Suppressor macrophage (primary cell): ENCODE data around the gene PTCD2.

Source experiments
- DNase-seq, 4 experiments: peaks; one replicate each; pipeline ENCODE4 v3.0.0-alpha.2; 2020 to 2022

The PTCD2 gene

DNA sequence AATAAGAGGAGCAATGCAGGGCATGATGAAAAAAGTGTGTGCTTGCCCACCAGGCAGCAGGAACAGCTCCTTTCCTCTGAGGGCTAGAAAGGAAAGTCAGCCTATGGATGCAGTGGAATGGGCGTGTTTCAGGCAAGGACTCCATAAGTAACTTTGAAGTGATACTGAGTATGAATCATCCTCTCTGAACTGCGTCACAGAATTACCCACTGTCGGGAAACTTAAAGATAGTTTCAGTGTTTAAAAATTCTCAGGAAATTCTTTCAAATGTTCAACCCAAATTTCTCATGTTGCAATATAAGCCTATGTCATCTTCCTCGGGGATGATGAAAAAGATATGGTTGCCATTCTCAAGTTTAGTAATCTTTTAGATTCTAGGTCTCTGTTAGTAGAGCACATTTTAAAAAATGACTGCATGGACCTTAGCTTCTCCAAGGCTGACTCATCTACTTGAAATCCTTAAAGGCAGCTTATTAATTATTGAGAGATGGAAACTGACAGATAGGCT lies 27.7 kb downstream of the PTCD2 start:
- DNase-seq, result peak in 3 of 4 experiments; percentile 18 to 52 (median 29)

GRCh38 chr5:72351376-72351775 lies 31.2 kb downstream of the PTCD2 start:
- peak in 1 of 4 experiments; percentile 14 for DNase-seq

DNA sequence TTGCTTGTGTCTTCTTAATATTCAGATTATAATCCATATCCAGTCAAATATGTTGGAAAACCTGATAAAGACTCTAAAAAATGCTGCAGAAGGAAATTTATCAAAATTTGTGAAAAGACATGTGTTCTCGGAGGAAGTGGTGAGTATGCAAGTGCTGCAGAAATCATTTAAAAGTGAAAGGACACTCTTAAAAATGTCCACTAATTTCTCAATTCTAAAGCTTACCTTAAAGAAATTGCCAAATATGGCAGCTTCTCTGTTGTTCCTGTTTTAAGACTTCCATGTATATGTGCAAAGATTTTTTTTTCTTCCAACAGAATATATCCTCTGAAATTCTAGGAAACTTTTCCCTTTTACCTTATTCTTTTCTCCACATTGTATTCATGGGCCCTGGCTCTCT lies 32.4 kb downstream of the PTCD2 start:
- peak in 2 of 4 experiments; percentile 35 to 40 for DNase-seq

GRCh38 chr5:72353046-72353445 lies 32.9 kb downstream of the PTCD2 start:
- DNase-seq, result no peak

DNA sequence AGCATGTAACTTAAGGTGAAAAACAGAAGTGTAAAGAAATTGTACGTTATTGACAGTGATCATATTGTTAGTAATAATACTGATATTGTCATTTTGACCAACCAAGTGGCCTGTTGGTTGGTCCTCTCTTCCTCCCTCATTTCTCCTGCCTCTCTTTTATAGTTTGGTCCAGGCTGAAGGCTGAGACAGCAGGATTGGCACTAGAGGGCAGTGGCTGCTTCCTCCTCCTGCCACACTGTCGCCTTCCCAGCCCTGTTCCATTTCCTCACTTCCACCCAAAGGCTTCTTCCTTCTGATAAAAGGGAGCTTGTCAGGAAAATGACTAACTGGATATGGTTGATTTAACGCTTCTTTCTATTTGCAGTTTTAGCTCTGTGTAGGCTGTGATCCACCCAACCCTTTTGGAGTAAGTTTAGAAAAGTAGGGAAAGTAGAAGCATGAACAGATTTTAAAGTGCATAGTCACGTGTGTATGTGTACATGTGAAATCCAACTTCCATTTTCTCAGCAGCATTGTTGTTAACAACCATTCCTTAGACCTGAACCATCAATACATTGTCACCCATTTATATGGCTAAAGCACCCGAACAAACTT lies 35.6 kb downstream of the PTCD2 start:
- DNase-seq, result peak; percentile 15 to 62 (median 51)

GRCh38 chr5:72356361-72356760 lies 36.2 kb downstream of the PTCD2 start:
- no peak for DNase-seq

DNA sequence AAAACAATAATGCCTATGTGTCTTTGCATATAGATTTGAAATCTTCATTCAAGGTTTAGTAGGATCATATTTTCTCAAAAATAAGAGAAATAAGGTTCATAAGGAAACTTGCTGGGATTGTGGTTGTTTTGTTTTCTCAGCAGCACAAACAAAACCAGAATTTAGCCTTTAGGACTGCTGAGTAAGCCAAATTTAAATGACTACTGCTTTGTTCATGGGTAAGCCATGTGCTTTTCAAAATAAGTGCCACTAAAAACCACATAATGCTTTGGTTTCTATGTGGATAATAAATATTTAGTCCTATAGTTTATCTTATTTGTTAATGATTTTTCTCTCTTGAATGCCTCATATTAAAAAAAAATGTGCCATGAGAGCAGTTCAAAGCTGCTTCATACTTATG lies 38.8 kb downstream of the PTCD2 start:
- DNase-seq, result no peak

- no peak for DNase-seq
Measured at GRCh38 chr5:72359886-72360285, 39.7 kb downstream of the PTCD2 start.

DNA sequence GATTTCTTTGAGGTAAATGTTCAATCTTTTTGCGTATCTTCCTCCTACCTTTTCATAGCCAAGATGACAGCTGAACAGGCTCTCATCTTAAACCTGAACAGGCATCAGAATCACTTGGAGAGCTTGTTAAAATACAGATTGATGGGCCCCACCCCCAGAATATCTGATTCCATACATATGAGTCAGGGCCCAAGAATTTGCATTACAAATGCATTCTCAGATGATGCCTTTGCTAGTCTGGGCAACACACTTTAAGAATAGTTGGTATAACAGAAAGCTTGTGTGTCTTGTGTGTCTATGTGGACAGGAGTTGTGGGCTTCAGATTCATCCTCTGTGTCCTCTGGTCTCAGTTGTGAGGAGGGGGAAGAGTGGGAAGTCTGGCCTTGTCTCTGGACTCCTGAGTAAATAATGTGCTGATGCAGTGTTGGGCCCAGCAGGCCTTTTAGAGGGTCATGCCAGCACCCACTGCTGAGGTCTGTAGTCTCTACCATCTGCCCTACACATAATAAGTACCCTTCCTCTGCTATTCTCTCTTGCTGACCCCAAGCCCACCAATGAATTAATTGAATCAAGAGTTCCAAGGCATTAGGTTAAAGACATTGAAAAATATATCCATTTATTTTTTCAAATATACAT lies 43.1 kb downstream of the PTCD2 start:
- no peak for DNase-seq

GRCh38 chr5:72364171-72364570 lies 44.0 kb downstream of the PTCD2 start:
- no peak for DNase-seq

GRCh38 chr5:72364951-72365350 lies 44.8 kb downstream of the PTCD2 start:
- DNase-seq, result no peak

DNA sequence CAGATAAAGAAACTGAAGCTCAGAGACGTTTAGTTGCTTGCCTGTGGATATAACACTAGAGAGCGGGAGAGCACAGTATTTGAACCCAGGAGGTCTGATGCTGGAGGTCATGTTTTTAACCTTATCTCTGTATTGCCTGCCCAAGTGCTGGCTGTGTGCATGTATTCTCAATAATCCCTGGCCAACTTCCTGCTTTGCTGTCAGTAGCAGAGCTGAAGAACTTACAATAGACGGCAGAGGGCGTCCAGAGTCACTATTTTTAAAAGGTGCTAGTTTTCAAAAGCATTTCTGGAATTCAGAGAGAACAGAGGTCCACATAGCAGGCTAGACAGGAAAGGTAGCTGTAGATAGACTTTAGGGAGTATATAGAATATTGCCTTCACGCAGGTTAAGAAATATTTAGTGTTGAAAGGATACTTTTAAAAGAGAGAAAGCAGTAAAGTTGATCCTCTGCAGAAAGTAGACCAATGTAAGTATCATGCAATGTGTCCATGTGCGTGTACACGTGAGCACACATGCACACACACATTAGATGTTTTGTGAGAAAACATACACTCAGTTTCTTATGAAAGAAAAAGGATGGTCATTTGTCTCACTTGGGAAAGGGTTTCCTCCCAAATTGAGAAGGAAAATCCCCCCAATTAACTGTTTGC lies 46.3 kb downstream of the PTCD2 start:
- DNase-seq, result peak; percentile 78 to 91 (median 84)

DNA sequence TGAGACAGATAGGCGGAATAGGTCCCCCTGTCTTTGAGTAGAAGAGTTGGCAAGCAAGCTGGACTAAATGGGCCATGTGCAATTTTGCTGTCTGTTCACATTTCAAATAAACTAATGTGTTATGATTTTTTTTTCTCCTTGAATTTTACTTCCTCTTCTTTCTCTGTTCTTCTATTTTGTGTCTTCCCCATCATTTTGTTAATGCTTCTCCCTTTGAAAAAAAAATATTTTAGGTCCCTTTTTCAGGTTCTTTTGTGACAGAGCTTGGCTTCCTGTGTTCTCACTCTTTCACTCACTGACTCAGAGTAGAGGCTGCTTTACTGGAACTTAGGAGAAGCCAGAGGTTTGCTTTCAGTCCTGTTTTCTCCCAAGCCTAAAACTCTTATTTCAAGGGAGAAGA lies 48.1 kb downstream of the PTCD2 start:
- peak in 2 of 4 experiments; percentile 54 to 56 for DNase-seq

DNA sequence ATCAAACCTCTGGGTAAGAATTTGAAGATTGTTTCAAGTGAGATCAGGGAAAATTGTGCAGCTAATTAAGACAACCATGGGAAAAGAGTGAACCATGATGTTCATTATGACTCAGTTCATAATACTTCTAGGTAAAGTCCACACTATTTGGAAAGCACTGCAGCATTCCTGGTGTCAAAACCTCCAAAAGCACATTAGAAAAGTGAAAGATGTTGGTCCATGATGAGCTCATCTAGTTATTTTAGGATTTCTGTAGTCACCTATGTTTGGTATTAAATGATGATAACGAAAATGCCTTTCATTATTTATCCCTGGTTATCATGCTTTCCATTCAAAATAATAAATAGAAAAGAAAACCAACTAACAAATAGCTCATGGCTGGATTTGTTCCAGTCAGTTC lies 49.1 kb downstream of the PTCD2 start:
- no peak for DNase-seq

- DNase-seq, result no peak
Measured at GRCh38 chr5:72369711-72370110, 49.5 kb downstream of the PTCD2 start.

DNA sequence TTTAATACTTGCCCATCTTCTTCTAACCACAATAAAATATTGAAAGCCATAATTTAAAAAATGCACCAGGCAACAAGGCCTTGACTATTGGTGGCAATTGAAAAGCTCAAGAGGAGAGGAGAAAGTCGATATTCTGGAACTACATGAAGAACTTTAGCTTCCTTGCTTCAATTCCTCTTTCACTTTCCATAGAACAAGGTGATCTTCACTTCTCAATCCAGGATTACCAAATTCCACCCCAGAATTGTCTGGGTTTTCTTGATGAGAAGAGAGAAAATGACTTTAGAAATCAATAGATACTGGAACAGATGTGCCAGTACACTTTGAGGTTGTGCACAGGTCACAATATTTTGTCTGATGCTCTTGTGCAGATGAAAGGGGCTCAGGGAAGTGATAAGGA lies 52.2 kb downstream of the PTCD2 start:
- peak in 1 of 4 experiments; percentile 44 for DNase-seq

DNA sequence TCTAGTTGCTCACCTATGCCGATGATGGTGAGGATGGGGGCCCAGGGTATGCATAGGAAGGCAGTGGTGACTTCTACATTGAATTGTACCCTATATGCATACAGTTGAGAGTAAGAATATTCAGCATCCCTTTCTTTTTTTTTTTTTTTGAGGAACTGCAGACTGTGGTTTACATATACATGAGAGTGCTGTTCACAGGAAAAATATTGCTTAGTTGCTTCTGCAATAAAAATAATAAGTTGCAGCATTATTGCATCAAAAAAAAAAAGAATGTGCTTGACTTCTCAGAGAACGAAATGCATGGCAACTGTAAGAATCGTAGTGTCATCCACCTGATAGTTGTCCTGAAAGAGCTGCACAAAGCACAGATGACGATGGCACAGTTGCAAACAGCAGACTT lies 52.8 kb downstream of the PTCD2 start:
- DNase-seq, result peak in 2 of 4 experiments; percentile 66 to 67

- no peak for DNase-seq
Measured at GRCh38 chr5:72374844-72375243, 54.7 kb downstream of the PTCD2 start.

DNA sequence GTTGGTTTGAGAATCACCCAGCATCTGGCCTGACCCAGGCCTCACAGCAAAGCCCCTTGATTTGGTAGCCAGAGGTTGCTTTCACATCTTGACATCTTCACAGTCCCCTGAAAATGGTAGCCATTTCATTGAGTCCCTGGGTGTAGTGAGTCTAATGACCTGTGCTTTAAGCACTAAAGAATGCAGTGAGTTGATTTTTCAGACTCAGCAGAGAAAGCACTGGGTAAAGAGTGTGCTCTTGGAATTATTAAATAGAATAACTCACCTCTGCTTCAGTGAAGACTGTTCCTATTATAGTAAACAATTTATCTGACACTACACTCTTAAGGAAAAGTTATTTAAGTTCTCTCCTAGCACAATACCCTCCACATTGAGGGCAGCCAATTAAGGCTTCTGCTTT lies 56.2 kb downstream of the PTCD2 start:
- no peak for DNase-seq

DNA sequence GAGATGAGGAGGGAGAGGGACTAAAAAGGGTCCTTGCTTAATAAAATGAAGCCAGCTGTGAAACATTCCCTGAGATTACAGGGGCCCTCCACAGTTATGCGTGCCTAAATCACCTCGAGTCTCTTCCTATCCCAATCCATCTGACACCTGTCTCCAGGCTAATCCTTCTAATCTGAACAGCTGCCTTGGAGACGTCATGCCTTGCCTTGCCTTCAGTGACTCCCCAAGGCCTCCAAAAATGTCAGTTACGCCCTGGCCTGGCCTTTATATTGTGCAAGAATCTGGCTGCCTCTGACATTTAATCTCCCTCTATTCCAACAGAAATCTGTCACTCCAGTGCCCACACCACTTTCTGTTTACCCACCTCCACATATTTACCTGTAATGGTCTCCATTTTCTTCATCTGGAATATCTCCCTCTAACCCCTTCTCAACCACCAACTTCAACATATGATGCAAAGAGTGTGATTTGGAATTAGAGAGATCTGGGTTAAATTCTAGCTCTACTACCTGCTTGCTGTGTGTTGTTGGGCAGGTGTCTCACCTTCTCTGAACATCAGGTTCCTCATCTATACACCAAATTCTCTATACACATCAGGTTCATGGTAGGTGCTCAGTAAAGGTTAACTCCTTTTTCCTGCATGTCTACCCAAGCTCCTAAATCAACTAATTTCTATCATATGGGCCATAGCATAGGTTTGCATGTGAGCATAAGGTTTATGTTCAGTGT lies 57.9 kb downstream of the PTCD2 start:
- peak in 3 of 4 experiments; percentile 19 to 47 (median 21) for DNase-seq

- DNase-seq, result peak; percentile 62 to 90 (median 77)
Measured at GRCh38 chr5:72378639-72379289, 58.6 kb downstream of the PTCD2 start.

- peak in 2 of 4 experiments; percentile 6 to 20 for DNase-seq
Measured at GRCh38 chr5:72379936-72380335, 59.8 kb downstream of the PTCD2 start.
